Measurements from ENCODE around the gene USP48.
"Not testable (repeated sequence)": the region's sequence is repeated elsewhere in the genome, so short reads cannot be mapped to it uniquely, and the experiment has no call there.

Gene USP48

DNA sequence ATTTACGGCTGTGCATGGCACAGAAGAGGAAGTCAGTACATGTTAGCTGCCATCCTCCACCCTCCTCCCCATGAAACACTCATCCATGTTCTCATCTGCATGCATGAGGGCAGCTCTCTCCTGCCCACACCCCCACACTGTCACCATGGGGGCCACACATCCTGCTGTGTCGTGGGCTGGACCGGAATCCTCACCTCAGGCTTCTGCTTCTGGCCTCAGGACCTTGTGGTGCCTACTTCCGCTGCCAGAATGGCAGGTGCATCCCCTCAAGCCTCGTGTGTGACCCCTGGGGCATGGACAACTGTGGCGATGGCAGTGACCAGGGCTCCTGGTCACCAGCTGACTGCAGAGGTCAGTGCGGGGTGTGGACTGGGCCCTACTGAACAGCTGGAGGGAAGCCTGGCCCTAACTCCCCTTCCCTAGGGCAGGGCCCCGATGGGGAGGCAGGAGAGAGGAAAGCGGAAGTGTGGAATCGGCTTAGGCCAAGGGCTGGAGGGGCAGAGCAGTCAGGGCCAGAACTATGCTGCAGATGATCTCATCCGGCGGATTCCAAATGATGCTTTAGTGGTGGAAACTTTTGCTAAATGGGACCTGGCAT lies 32.9 kb upstream of the USP48 start:
- no peak for DNase-seq (ENCODE audit: low read depth)

GRCh38 chr1:21814981-21815582 lies 32.1 kb upstream of the USP48 start:
- DNase-seq (ENCODE audit: low read depth): no peak

DNA sequence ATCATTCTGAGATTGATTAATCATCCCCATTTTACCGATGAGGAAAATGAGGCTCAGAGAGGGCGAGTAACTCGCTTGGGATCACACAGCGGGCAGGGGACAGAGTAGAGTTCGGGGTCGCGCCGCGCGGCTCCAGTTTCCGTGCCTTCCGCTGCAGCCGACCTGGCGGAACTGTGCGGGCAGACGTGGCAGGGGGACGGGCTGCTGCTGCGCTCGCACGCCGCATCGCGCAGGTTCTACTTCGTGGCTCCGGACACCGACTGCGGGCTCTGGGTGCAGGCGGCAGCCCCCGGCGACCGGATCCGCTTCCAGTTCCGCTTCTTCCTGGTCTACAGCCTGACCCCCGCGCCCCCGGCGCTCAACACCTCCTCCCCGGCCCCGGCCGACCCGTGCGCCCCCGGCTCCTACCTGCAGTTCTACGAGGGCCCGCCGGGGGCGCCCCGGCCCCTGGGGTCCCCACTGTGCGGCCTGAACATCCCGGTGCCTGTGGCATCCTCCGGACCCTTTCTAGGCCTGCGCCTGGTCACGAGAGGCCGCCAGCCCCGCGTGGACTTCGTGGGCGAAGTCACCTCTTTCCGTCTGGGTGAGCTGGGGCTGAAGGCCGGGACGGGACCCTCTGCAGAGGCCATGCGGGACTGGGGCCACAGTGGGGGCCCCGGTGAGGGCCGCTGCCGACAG lies 31.4 kb upstream of the USP48 start:
- no peak for DNase-seq (ENCODE audit: low read depth)

- DNase-seq (ENCODE audit: low read depth): no peak
These were observed 30.6 kb upstream of the USP48 start for GRCh38 chr1:21813542-21813941.

DNA sequence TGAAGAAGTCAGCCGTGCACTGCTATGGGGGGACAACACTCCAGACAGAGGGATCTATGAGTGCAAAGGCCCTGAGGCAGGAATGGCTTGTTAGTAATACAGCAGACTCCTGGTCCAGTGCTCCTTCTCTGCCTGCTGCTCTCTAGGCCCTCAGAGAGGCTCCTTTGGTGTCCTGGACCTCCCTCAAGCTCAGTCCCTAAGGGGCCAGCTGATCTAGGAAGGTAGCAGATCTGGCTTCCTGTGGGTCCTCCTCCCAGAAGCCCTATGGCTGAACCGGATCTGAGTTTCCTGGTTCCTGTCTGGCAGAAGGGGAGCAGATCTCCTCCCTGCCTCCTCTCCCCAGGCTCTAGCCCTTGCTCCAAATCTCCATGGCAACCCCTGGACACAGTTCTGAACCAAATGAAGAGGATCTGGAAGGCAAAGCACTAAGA lies 28.9 kb upstream of the USP48 start, which contains the start of gene LDLRAD2:
TSS of gene LDLRAD2 (plus strand) at position 391 of the 431 bp plus-strand sequence. CDS start 187 bp downstream, outside the sequence.
- no peak for DNase-seq (ENCODE audit: low read depth)

GRCh38 chr1:21804536-21804935 lies 21.6 kb upstream of the USP48 start:
- no peak for DNase-seq (ENCODE audit: low read depth)

DNA sequence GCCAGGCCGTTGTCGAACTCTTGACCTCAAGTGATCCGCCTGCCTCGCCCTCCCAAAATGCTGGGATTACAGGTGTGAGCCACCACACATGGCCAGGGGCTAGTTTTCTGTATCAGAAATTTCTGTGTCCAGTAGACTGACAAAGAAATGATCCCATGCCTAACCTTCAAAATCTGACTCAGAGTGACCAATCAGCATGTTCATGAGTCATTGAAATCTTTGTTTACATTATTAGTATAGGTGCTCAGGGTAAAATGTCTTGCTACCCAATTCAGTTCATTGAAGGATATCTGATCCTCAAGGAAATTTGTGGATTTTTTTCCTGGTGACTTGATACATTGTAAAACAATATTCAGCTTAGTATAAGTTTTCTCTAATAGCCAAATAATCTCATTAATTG lies 18.2 kb upstream of the USP48 start:
- peak; percentile 28 for DNase-seq (ENCODE audit: low read depth)

- no peak for DNase-seq (ENCODE audit: low read depth)
These were observed 16.8 kb upstream of the USP48 start for GRCh38 chr1:21799730-21800129.

DNA sequence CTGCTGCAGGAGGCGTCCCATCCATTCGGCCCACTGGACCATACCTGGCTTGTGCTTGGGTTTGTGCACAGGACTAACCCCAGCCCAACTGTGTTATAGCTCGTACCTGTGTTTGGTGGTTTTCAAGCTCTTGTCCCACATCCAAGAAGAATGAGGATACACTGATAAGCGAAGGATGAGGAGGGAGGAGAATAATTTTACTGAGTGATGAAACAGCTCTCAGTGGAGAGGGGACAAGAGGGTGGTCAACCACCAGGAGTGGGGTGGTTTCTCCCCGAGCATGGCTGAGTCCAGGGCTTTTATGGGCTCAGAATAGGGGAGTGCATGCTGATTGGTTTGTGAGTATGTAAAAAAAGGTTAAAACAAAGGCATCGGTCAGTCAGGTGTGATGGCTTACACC lies 12.1 kb upstream of the USP48 start:
- DNase-seq (ENCODE audit: low read depth): no peak

DNA sequence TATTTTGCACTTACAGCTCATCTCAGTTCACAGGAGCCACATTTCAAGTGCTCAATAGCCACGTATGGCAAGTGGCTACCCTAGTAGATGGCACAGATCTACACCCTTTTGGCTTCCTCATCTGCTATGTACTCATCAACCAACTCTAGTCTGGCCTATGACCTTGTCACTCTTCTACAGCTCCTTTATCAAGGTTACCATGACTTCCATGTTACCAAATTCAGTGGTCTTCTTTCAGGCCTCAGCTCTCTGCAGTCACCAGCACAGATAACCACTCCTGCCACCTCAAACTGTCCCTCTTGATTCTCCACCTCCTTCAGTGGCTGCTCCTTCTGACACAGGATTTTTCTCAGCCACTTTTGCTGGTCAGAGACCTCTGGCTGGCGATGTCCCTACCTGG lies 11.7 kb upstream of the USP48 start:
- no peak for DNase-seq (ENCODE audit: low read depth)

DNA sequence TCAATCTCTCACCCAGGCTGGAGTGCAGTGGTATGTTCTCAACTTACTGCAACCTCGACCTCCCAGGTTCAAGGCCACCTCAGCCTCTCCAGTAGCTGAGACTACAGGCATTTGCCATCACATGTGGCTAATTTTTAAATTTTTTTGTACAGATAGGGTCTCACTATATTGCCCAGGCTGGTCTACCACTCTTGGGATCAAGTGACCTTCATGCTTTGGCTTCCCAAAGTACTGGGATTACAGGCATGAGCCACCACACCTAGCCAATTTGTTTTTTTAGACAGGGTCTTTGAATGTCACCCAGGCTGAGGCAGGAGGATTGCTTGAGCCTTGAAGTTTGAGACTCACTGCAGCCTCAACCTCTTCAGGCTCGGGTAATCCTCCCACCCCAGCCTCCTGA lies 10.2 kb upstream of the USP48 start:
- DNase-seq (ENCODE audit: low read depth): no peak

GRCh38 chr1:21786640-21787039 lies 3.7 kb upstream of the USP48 start:
- no peak for DNase-seq (ENCODE audit: low read depth)

DNA sequence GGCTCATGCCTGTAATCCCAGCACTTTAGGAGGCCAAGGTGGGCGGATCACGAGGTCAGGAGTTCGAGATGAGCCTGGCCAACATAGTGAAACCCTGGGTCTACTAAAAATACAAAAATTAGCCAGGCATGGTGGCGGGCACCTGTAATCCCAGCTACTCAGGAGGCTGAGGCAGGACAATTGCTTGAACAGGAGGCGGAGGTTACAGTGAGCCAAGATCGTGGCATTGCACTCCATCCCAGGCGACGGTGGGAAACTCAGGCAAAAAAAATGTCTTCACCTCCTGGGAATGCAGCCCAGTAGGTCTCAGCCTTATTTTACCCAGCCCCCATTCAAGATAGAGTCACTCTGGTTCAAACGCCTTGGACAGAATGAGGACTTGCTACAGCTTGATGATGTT lies 2.8 kb upstream of the USP48 start:
- DNase-seq (ENCODE audit: low read depth): not testable (repeated sequence)

DNA sequence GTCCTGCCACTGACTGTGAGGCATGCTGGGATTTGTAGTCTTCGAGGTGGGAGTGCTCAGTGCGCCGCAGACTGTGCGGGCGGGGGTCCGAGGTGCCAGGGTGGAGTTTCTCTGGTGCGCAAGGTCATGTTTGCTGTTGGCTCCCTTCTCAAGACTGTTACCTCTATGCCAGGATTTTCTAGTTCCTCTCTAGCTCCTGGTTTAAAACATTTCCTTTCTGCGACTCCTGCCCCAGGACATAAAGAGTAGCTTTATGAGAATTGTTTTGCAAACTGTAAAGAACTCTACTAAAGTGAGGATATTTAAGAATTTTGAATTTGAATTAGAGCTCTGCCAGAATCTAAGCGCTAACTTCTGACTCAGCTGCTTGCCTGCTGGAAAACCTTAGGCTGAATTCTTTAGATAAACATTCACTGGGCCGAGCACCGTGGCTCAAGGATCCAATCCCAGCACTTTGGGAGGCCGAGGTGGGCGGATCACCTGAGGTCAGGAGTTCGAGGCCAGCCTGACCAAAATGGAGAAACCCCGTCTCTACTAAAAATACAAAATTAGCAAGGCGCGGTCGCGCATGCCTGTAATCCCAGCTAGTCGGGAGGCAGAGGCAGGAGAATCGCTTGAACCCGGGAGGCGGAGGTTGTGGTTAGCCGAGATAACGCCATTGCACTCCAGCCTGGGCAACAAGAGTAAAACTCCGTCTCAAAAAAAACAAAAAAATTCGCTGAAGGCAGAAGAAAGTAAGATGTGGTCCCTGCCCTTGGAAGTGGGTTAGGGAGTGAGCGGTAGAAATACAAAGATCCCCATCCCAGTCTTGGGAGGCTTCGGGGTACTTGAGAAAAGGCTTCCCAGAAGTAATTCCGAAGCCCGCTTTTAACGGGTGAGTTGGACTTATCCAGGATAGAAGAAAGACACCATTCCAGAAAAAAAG lies 992 bp upstream of the USP48 start:
- no peak for DNase-seq (ENCODE audit: low read depth)

DNA sequence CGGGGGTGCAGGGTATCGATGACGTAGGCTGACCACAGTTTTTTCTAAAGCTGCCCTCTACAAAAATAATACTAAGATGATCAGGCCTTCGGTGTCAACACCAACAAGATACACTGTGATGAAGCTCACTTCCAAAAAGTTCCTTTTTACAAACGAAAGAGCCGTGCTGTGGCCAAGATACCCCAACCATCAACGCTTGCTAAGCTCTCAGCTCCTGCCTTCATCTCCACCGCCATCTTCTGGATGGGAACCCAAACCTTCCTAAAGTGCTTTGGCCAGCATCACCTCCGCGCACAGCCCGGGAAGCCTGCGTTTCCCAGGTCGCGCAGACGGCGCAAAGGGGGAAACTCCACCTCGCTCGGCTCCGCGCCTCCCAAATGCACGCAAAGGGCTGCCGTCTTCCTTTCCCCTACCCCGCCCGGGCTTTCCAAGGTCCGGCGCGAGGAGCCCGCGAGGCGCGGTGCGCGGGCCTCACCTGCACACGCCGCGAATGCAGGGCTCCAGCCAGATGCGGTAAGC lies 541 bp downstream of the USP48 start:
- DNase-seq (ENCODE audit: low read depth): peak; percentile 20

DNA sequence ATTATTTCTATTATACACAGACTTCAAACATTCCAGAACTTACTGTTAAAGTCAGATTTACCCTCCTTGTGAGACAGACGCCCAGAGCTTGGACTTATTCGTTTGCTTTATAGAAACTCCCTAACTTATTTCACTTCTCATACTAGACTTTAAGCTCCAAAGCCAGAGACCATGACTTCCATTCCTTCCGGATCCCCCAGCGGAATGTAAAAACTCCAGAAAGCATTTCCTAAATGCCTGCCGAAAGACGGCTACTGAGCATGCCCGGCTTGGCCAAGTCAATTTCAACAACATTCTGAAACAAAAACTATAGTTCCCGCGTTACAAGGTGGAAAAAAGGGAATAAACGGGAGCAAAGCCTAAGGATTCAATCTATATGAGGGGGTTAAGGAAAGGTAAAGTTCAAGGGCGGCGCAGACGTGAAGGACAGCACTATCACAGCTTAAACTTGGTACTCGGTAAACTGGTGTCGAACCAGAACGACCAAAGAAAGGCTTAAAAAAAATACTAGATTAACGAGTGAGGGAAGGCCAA lies 1.1 kb downstream of the USP48 start:
- peak; percentile 18 for DNase-seq (ENCODE audit: low read depth)

DNA sequence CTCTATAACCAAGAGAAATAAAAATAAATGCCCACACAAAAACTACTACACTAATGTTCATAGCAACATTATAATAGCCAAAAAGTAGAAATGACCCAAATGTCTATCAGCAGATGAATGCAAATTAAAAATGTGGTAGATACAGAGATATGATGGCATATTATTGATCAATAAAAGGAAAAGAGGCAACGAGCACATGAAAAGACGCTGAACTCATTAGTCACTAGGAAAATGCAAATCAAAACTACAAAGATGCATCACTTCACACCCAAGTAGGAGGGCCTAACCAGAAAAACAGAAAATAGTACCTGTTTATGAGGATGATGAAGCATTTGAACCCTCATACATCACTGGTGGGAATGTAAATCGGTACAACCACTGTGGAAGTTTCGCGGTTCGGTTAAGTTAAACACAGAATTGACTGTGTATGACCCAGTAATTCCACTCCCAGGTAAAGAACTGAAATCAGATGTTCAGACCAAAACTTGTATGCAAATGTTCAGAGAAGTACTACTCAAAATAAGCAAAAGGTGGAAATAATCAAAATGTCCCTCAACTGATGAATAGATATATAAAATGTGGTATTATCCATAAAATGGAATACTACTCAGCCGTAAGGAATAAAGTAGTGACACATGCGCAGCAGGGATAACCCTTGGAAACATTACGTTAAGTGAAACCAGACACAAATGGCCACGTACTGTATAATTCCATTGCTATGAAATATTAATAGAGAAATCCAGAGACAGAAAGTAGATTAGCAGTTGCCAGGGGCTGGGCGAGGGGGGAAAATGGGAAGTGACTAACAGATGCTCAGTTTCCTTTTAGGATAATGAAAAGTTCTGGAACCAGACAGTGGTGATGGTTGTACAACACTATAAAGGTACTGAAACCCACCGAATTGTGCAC lies 3.1 kb downstream of the USP48 start:
- DNase-seq (ENCODE audit: low read depth): no peak

DNA sequence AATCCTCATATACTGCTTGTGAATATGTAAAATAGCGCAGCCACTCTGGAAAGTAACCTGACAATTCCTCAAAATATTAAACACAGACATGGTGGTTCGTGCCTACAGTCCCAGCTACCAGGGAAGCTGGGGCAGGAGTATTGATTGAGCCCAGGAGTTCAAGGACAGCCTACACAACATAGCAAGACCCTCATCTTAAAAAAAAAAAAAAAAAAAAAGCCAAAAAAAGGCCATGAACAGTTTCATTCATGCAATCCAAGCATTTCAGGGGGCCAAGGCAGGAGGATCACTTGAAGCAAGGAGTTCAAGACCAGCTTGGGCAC lies 4.6 kb downstream of the USP48 start:
- no peak for DNase-seq (ENCODE audit: low read depth)

DNA sequence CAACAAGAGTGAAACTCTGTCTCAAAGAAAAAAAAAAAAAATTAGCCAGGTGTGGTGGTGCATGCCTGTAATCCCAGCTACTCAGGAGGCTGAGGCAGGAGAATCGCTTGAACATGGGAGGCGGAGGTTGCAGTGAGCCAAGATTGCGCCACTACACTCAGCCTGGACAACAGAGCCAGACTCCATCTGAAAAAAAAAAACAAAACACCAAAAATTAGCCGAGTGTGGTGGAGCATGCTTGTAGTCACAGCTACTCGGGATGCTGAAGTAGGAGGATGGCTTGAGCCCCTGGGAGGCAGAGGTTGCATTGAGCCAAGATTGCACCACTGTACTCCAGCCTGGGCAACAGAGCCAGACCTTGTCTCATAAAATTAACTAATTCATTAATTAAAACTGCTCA lies 6.0 kb downstream of the USP48 start:
- DNase-seq (ENCODE audit: low read depth): not testable (repeated sequence)

- DNase-seq (ENCODE audit: low read depth): no peak
These were observed 6.9 kb downstream of the USP48 start for GRCh38 chr1:21775985-21776562.

- DNase-seq (ENCODE audit: low read depth): no peak
These were observed 7.4 kb downstream of the USP48 start for GRCh38 chr1:21775550-21775914.

All from HS-5 (cell line).